ENCODE measurements around the gene BCO2.

Gene BCO2

DNA sequence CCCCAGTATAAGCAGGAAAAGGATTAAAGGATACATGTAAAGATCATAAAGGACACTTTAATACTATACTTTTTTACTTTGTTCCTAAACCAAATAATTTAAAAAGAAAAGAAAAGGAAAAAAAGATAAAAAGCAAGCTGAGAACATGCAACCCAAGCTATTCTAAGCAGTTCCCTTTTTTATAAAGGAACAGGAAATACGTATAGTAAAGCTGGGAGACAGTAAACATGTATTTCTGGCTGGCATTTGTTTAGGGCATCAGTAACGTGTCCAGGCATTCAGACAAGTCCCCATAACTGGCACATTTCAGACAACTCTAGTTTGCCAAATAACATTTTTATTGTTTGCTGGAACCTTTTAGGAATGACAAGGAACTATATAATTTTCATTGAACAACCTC lies 24.9 kb downstream of the BCO2 start:
- DNase-seq (ENCODE audit: low read depth) = no peak
- no peak overlapping the region for H3K4me3 ChIP-seq (ENCODE audit: low read length)
- no peak for TF ChIP-seq CTCF (IDR thresholded peaks at IDR 0.05; ENCODE audit: insufficient read depth, low read depth, low read length, missing control alignments)

GRCh38 chr11:112206071-112206470 lies 30.8 kb downstream of the BCO2 start:
- no peak overlapping the region for H3K4me3 ChIP-seq (ENCODE audit: low read length)
- DNase-seq (ENCODE audit: low read depth) = no peak
- TF ChIP-seq CTCF (IDR thresholded peaks at IDR 0.05; ENCODE audit: insufficient read depth, low read depth, low read length, missing control alignments) = no peak

DNA sequence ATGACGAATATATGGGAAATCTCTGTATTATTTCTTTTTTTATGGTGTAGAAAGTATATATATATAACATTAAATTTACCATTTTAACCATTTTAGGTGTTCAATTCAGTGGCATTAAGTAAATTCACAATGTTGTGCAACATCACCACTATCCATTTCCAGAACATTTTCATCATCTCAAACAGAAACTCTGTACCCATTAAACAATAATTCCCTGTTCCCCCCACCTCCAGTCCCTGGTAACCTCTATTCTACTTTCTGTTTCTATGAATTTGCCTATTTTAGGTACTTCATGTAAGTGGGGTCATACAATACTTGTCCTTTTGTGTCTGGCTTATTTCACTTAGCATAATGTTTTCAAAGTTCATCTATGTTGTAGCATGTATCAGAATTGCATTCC lies 35.6 kb downstream of the BCO2 start:
- no peak for TF ChIP-seq CTCF (IDR thresholded peaks at IDR 0.05; ENCODE audit: insufficient read depth, low read depth, low read length, missing control alignments)
- H3K4me3 ChIP-seq (ENCODE audit: low read length) = no peak overlapping the region
- DNase-seq (ENCODE audit: low read depth) = no peak

DNA sequence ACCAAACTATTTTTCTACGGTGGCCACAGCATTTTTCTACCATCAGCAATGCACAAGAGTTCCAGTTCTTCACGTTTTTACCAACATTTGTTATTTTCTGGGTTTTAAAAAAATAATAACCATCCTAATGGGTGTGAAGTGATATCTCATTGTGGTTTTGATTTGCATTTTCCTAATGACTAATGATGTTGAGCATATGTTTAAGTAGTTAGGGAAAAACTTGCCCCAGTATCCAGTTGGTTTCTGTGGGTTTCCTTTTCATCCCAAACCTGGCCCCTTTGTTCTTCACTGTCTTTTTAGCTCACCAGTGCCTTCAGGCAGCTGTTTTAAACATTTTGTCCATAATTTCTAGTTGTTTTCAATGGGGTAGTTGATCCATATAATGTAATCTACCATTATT lies 36.2 kb downstream of the BCO2 start:
- DNase-seq (ENCODE audit: low read depth) = peak; percentile 19
- H3K4me3 ChIP-seq (ENCODE audit: low read length) = no peak overlapping the region

DNA sequence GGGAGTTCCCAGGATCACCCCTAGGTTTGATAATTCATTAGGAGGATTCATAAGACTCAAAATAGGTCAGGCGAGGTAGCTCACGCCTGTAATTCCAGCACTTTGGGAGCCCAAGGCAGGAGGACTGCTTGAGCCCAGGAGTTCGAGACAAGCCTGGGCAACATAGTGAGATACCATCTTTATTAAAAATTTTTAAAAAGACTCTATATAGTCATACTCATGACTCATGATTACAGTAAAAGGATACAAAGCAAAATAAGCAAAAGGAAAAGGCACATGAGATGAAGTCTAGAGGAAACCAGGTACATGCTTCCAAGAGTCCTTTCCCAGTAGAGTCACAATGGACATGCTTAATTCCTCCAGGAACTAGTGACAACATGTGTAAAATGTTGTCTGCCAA lies 37.0 kb downstream of the BCO2 start:
- no peak for TF ChIP-seq CTCF (IDR thresholded peaks at IDR 0.05; ENCODE audit: insufficient read depth, low read depth, low read length, missing control alignments)
- peak; percentile 30 for DNase-seq (ENCODE audit: low read depth)

More for the DNA sequence above, 36.2 kb downstream of the BCO2 start:
- no peak for TF ChIP-seq CTCF (IDR thresholded peaks at IDR 0.05; ENCODE audit: insufficient read depth, low read depth, low read length, missing control alignments)

DNA sequence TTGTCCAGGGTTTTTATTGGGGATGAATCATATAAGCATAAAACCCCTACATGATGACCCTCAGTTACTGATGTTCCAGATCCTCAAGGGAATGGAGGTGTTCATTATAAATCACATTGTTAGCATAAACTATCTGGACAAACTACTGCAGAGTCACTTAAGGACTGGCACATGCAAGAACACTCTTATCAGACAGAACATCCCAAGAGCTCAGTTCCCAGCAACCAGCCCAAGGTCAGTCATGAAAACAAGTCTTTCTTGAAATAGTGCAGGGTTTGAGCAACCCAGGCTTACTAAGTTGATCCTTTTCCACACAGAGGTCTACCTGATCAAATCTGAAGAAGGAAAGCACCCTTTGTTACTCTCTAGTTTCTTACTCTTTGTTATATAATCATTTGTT lies 37.4 kb downstream of the BCO2 start:
- no peak overlapping the region for H3K4me3 ChIP-seq (ENCODE audit: low read length)
- TF ChIP-seq CTCF (IDR thresholded peaks at IDR 0.05; ENCODE audit: insufficient read depth, low read depth, low read length, missing control alignments) = no peak
- DNase-seq (ENCODE audit: low read depth) = peak; percentile 35

More for the DNA sequence above, 37.0 kb downstream of the BCO2 start:
- H3K4me3 ChIP-seq (ENCODE audit: low read length) = no peak overlapping the region

- no peak overlapping the region for H3K4me3 ChIP-seq (ENCODE audit: low read length)
- no peak for TF ChIP-seq CTCF (IDR thresholded peaks at IDR 0.05; ENCODE audit: insufficient read depth, low read depth, low read length, missing control alignments)
- peak; percentile 63 for DNase-seq (ENCODE audit: low read depth)
These were observed 38.4 kb downstream of the BCO2 start for GRCh38 chr11:112213753-112214152.

Data from epithelial cell of esophagus (primary cell).